CD4-positive, alpha-beta memory T cell (primary cell): ENCODE data around the gene LRP1. TPM values are rescaled to one million over a fixed set of nuclear protein-coding genes. Genes with fewer than 3 reads are reported as not detected.

Experiments used
- CTCF ChIA-PET: fragments of 350-600 bp; sonication (Branson Sonifier 250); formaldehyde crosslinking; loops from one replicate; lab custom pipeline; 2021; ENCODE audit warnings: inconsistent platforms; ENCODE audit not compliant: partially characterized antibody; lab: Charles Lee
- POLR2A ChIA-PET: fragments of 350-600 bp; sonication (Branson Sonifier 250); formaldehyde crosslinking; loops from one replicate; lab custom pipeline; 2021; ENCODE audit not compliant: partially characterized antibody; lab: Charles Lee
- DNase-seq, 5 donors: peaks; one replicate each; pipeline versions ENCODE4 v3.0.0 to v3.0.0-alpha.2; 2020 to 2022; ENCODE audit warnings: mixed read lengths in 1 of 5
- H3K27ac ChIP-seq: one replicate; pipeline ENCODE4 v1.7.0; 2013; ENCODE audit warnings: low read depth, low read length
- H3K27me3 ChIP-seq: 2 replicates; pipeline ENCODE4 v1.7.0; 2013; ENCODE audit warnings: mild to moderate bottlenecking, low read length, moderate library complexity; ENCODE audit not compliant: insufficient read depth
- H3K36me3 ChIP-seq: 2 replicates; pipeline ENCODE4 v1.7.0; 2013; ENCODE audit warnings: mild to moderate bottlenecking, low read length, moderate library complexity; ENCODE audit not compliant: insufficient read depth
- H3K4me1 ChIP-seq: 2 replicates; pipeline ENCODE4 v1.7.0; 2013; ENCODE audit warnings: mild to moderate bottlenecking, low read length, moderate library complexity; ENCODE audit not compliant: insufficient read depth
- H3K4me3 ChIP-seq, 2 donors: one replicate each; pipeline ENCODE4 v1.7.0; 2013; ENCODE audit warnings: low read length in 2 of 2, mild to moderate bottlenecking in 1 of 2
- H3K9me3 ChIP-seq, 2 donors: one replicate each; pipeline ENCODE4 v1.7.0; 2013; ENCODE audit warnings: low read length in 2 of 2, control low read depth in 1 of 2; ENCODE audit not compliant: control insufficient read depth in 1 of 2
- H3K27ac Mint-ChIP-seq, 7 donors: one replicate each; pipeline ENCODE4 v1.8.0; 2020 to 2021; ENCODE audit warnings: mixed read lengths in 7 of 7, mild to moderate bottlenecking in 6 of 7, inconsistent platforms in 3 of 7, moderate library complexity in 3 of 7
- H3K27me3 Mint-ChIP-seq, 2 donors: one replicate each; pipeline ENCODE4 v1.8.0; 2020 to 2021; ENCODE audit warnings: mixed read lengths in 2 of 2
- H3K36me3 Mint-ChIP-seq, 2 donors: one replicate each; pipeline ENCODE4 v1.8.0; 2020 to 2021; ENCODE audit warnings: mixed read lengths in 2 of 2, inconsistent platforms in 1 of 2, mild to moderate bottlenecking in 1 of 2
- H3K4me1 Mint-ChIP-seq, 4 donors: one replicate each; pipeline ENCODE4 v1.8.0; 2020 to 2021; ENCODE audit warnings: mixed read lengths in 4 of 4, mild to moderate bottlenecking in 1 of 4
- H3K4me3 Mint-ChIP-seq, 8 donors: one replicate each; pipeline ENCODE4 v1.8.0; 2020 to 2021; ENCODE audit warnings: mixed read lengths in 8 of 8, mild to moderate bottlenecking in 7 of 8, moderate library complexity in 6 of 8, inconsistent platforms in 3 of 8
- H3K9me3 Mint-ChIP-seq, 8 donors: one replicate each; pipeline ENCODE4 v1.8.0; 2020 to 2021; ENCODE audit warnings: mixed read lengths in 8 of 8, mild to moderate bottlenecking in 5 of 8, inconsistent platforms in 3 of 8, moderate library complexity in 1 of 8
- intact Hi-C: fragments of 100-400 bp; cut with micrococcal nuclease; formaldehyde crosslinking; loops from one replicate; pipeline ENCODE4 v1.15.1; 2023
- polyA plus RNA-seq, 2 donors: library from polyadenylated mRNA; unstranded; fragments of 300-500 nt; fragmentation: Illumina TruSeq; gene quantifications; one replicate each; pipeline ENCODE4 v1.2.3, GENCODE V29; 2021
- total RNA-seq, 2 experiments: library from RNA; stranded (reverse); gene quantifications; one replicate each; pipeline ENCODE4 v1.2.3, GENCODE V29; 2021

LRP1 gene
- total and polyA plus RNA-seq, 4 experiments from 2014 or later, result 0.38 to 11.6 (median 9.7) TPM; not detected in 1

- Mint-ChIP-seq H3K9me3 (no peaks in the 10 kb centered on the region), H3K4me3 (no peak overlapping the region), H3K27me3 (no peaks in the 10 kb centered on the region), H3K27ac (peak overlapping the region in 1 of 7 donors; percentile 30), H3K36me3 (no peaks in the 10 kb centered on the region), H3K4me1 (no peaks in the 10 kb centered on the region)
- no peaks in the 10 kb centered on the region for H3K36me3 ChIP-seq
- no peak overlapping the region for H3K4me3 ChIP-seq
- no peaks in the 10 kb centered on the region for H3K9me3 ChIP-seq
- H3K27ac ChIP-seq, result no peak overlapping the region
- intact Hi-C loops, result no loop called here
- no peaks in the 10 kb centered on the region for H3K27me3 ChIP-seq
- CTCF ChIA-PET, result interaction anchor here (1.1 to 1.3 kb wide), 2 partner anchors 27 to 33 kb away, joined by 3 to 5 read pairs; no protein-coding TSS in a partner anchor
- POLR2A ChIA-PET, result no interaction called here
- no peak for DNase-seq
- no peaks in the 10 kb centered on the region for H3K4me1 ChIP-seq
These were observed 20.4 kb downstream of the LRP1 start for GRCh38 chr12:57148469-57149244.

GRCh38 chr12:57149245-57149900 is 21.1 kb downstream of the LRP1 start:
- Mint-ChIP-seq H3K9me3 (no peaks in the 10 kb centered on the region), H3K4me1 (no peaks in the 10 kb centered on the region), H3K36me3 (no peaks in the 10 kb centered on the region), H3K27ac (peak overlapping the region in 1 of 7 donors; percentile 60), H3K4me3 (no peak overlapping the region), H3K27me3 (no peaks in the 10 kb centered on the region)
- no peak overlapping the region for H3K27ac ChIP-seq
- H3K4me3 ChIP-seq, result no peak overlapping the region
- DNase-seq, result no peak
- CTCF ChIA-PET, result interaction anchor here (0.8 to 1.3 kb wide), 3 partner anchors 26 to 116 kb away, joined by 3 to 5 read pairs (median 3); no protein-coding TSS in a partner anchor
- POLR2A ChIA-PET, result no interaction called here
- H3K9me3 ChIP-seq, result no peaks in the 10 kb centered on the region
- H3K27me3 ChIP-seq, result no peaks in the 10 kb centered on the region
- no peaks in the 10 kb centered on the region for H3K36me3 ChIP-seq
- H3K4me1 ChIP-seq, result no peaks in the 10 kb centered on the region
- intact Hi-C loops, result no loop called here

- Histone ChIP-seq H3K36me3 (no peaks in the 10 kb centered on the region), H3K4me3 (no peak overlapping the region), H3K4me1 (no peaks in the 10 kb centered on the region), H3K27ac (no peak overlapping the region), H3K9me3 (no peaks in the 10 kb centered on the region), H3K27me3 (no peaks in the 10 kb centered on the region)
- H3K36me3 Mint-ChIP-seq, result no peaks in the 10 kb centered on the region
- H3K4me3 Mint-ChIP-seq, result no peak overlapping the region
- DNase-seq, result no peak
- POLR2A ChIA-PET, result interaction anchor here (0.6 kb wide), 1 partner anchor 192 kb away, joined by 3 read pairs; no protein-coding TSS in a partner anchor
- CTCF ChIA-PET, result interaction anchor here (0.8 kb wide), 1 partner anchor 115 kb away, joined by 3 read pairs; no protein-coding TSS in a partner anchor
- no peak overlapping the region for H3K27ac Mint-ChIP-seq
- no peaks in the 10 kb centered on the region for H3K27me3 Mint-ChIP-seq
- H3K4me1 Mint-ChIP-seq, result no peaks in the 10 kb centered on the region
- intact Hi-C loops, result no loop called here
- no peaks in the 10 kb centered on the region for H3K9me3 Mint-ChIP-seq
These were observed 22.2 kb downstream of the LRP1 start for GRCh38 chr12:57150400-57151000.

- no peak overlapping the region for H3K4me3 Mint-ChIP-seq
- ChIA-PET CTCF (no interaction called here), POLR2A (no interaction called here)
- peaks cover 0 to 3% of the 10 kb centered on the region in 2 donors for H3K36me3 Mint-ChIP-seq
- no peaks in the 10 kb centered on the region for H3K9me3 Mint-ChIP-seq
- H3K36me3 ChIP-seq, result no peaks in the 10 kb centered on the region
- no peaks in the 10 kb centered on the region for H3K27me3 ChIP-seq
- H3K27me3 Mint-ChIP-seq, result no peaks in the 10 kb centered on the region
- DNase-seq, result no peak
- no peaks in the 10 kb centered on the region for H3K4me1 ChIP-seq
- intact Hi-C loops, result no loop called here
- H3K9me3 ChIP-seq, result no peaks in the 10 kb centered on the region
- H3K4me3 ChIP-seq, result no peak overlapping the region
- no peak overlapping the region for H3K27ac ChIP-seq
- H3K4me1 Mint-ChIP-seq, result peaks cover 0 to 4% (median 0%) of the 10 kb centered on the region in 4 donors
- H3K27ac Mint-ChIP-seq, result peak overlapping the region in 2 of 7 donors; percentile 22 to 49
These were observed 23.7 kb downstream of the LRP1 start for GRCh38 chr12:57151741-57152630.

GRCh38 chr12:57152639-57153038 is 24.4 kb downstream of the LRP1 start:
- no peaks in the 10 kb centered on the region for H3K27me3 Mint-ChIP-seq
- Histone ChIP-seq H3K4me1 (no peaks in the 10 kb centered on the region), H3K36me3 (no peaks in the 10 kb centered on the region), H3K27me3 (no peaks in the 10 kb centered on the region), H3K9me3 (no peaks in the 10 kb centered on the region), H3K27ac (no peak overlapping the region), H3K4me3 (no peak overlapping the region)
- H3K36me3 Mint-ChIP-seq, result peaks cover 0 to 3% of the 10 kb centered on the region in 2 donors
- H3K4me1 Mint-ChIP-seq, result peaks cover 2 to 7% (median 2%) of the 10 kb centered on the region in 4 donors
- DNase-seq, result no peak
- CTCF ChIA-PET, result no interaction called here
- H3K27ac Mint-ChIP-seq, result no peak overlapping the region
- POLR2A ChIA-PET, result no interaction called here
- H3K9me3 Mint-ChIP-seq, result no peaks in the 10 kb centered on the region
- intact Hi-C loops, result no loop called here
- no peak overlapping the region for H3K4me3 Mint-ChIP-seq

GRCh38 chr12:57153415-57153997 is 25.2 kb downstream of the LRP1 start:
- DNase-seq, result no peak
- Mint-ChIP-seq H3K4me1 (peaks cover 4 to 10% (median 6%) of the 10 kb centered on the region in 4 donors), H3K36me3 (peaks cover 0 to 3% of the 10 kb centered on the region in 2 donors), H3K9me3 (no peaks in the 10 kb centered on the region), H3K27ac (no peak overlapping the region), H3K27me3 (no peaks in the 10 kb centered on the region), H3K4me3 (no peak overlapping the region)
- Histone ChIP-seq H3K4me1 (no peaks in the 10 kb centered on the region), H3K36me3 (no peaks in the 10 kb centered on the region), H3K4me3 (no peak overlapping the region), H3K9me3 (no peaks in the 10 kb centered on the region), H3K27me3 (no peaks in the 10 kb centered on the region), H3K27ac (no peak overlapping the region)
- POLR2A ChIA-PET, result no interaction called here
- intact Hi-C loops, result no loop called here
- CTCF ChIA-PET, result no interaction called here
